ENCODE measurements around the gene PPM1H. TPM values are rescaled to one million over a fixed set of nuclear protein-coding genes. Genes with fewer than 3 reads are reported as not detected.

The PPM1H gene
- total RNA-seq, 1 experiment from 2014 or later: 0.04 TPM

- no TSS peak for BruUV-seq (replicated peaks)
- CTCF ChIA-PET: no interaction called here
- Histone ChIP-seq H3K9me3 (ENCODE audit: low read depth, low read length, poor library complexity, severe bottlenecking) (no peaks in the 10 kb centered on the region), H3K27me3 (replicated peaks; ENCODE audit: insufficient read depth, low read depth, low read length, poor library complexity) (no peaks in the 10 kb centered on the region), H3K36me3 (ENCODE audit: insufficient read depth, low read length, poor library complexity, severe bottlenecking) (no peaks in the 10 kb centered on the region), H3K27ac (ENCODE audit: low read depth, low read length, poor library complexity, severe bottlenecking) (no peak overlapping the region), H3K4me1 (ENCODE audit: insufficient read depth, low read length, poor library complexity, severe bottlenecking) (peaks cover 6% of the 10 kb centered on the region), H3K4me3 (ENCODE audit: low read depth, low read length, poor library complexity, severe bottlenecking) (no peak overlapping the region)
- POLR2A ChIA-PET (ENCODE audit: low non-redundant PET): no interaction called here
- TF ChIP-seq EZH2 (IDR thresholded peaks at IDR 0.05; ENCODE audit: borderline replicate concordance, low read depth, low read length, poor library complexity, severe bottlenecking): no peak
- TF ChIP-seq, protein P1, sequence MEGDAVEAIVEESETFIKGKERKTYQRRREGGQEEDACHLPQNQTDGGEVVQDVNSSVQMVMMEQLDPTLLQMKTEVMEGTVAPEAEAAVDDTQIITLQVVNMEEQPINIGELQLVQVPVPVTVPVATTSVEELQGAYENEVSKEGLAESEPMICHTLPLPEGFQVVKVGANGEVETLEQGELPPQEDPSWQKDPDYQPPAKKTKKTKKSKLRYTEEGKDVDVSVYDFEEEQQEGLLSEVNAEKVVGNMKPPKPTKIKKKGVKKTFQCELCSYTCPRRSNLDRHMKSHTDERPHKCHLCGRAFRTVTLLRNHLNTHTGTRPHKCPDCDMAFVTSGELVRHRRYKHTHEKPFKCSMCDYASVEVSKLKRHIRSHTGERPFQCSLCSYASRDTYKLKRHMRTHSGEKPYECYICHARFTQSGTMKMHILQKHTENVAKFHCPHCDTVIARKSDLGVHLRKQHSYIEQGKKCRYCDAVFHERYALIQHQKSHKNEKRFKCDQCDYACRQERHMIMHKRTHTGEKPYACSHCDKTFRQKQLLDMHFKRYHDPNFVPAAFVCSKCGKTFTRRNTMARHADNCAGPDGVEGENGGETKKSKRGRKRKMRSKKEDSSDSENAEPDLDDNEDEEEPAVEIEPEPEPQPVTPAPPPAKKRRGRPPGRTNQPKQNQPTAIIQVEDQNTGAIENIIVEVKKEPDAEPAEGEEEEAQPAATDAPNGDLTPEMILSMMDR (conservative IDR thresholded peaks at IDR 0.05; ENCODE audit: low read depth, low read length): no peak
- intact Hi-C loops (cut with micrococcal nuclease; ENCODE audit: unreplicated experiment): no loop called here
- DNase-seq (ENCODE audit: low spot score): no peak
Measured at GRCh38 chr12:62635649-62636048, 299.3 kb downstream of the PPM1H start.

DNA sequence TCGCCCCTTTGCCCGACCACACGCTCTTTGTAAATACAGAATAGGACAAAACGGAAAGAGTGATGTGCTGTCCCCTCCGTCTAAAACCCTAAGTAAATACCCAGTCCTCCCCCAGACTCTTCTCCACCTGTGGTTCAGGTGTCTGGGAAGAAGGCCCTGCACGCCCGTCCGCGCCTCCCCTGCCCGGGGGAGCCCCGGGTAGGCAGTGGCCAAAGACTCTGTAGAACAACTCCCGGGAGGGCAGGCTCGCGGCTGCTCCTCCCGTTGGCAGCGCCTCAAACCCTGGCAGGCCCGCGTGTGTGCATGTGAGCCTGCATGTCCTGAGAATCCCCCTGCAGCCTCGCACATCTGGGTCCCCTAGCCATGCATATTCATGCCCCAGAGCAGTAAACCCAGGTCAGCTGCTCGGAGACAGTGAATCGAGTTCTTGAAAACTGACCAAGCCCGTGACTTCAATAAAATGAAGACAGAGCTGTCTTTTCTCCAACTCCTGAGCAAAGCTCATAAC lies 302.5 kb downstream of the PPM1H start:
- Histone ChIP-seq H3K27me3 (replicated peaks; ENCODE audit: insufficient read depth, low read depth, low read length, poor library complexity) (no peaks in the 10 kb centered on the region), H3K27ac (ENCODE audit: low read depth, low read length, poor library complexity, severe bottlenecking) (no peak overlapping the region), H3K4me3 (ENCODE audit: low read depth, low read length, poor library complexity, severe bottlenecking) (peak overlapping the region; percentile 40), H3K4me1 (ENCODE audit: insufficient read depth, low read length, poor library complexity, severe bottlenecking) (peaks cover 6% of the 10 kb centered on the region), H3K9me3 (ENCODE audit: low read depth, low read length, poor library complexity, severe bottlenecking) (no peaks in the 10 kb centered on the region), H3K36me3 (ENCODE audit: insufficient read depth, low read length, poor library complexity, severe bottlenecking) (no peaks in the 10 kb centered on the region)
- intact Hi-C loops (cut with micrococcal nuclease; ENCODE audit: unreplicated experiment): no loop called here
- no TSS peak for BruUV-seq (replicated peaks)
- peak; percentile 41 for DNase-seq (ENCODE audit: low spot score)
- CTCF ChIA-PET: no interaction called here
- POLR2A ChIA-PET (ENCODE audit: low non-redundant PET): no interaction called here
- TF ChIP-seq, protein P1 (conservative IDR thresholded peaks at IDR 0.05; ENCODE audit: low read depth, low read length): no peak
- no peak for TF ChIP-seq EZH2 (IDR thresholded peaks at IDR 0.05; ENCODE audit: borderline replicate concordance, low read depth, low read length, poor library complexity, severe bottlenecking)

DNA sequence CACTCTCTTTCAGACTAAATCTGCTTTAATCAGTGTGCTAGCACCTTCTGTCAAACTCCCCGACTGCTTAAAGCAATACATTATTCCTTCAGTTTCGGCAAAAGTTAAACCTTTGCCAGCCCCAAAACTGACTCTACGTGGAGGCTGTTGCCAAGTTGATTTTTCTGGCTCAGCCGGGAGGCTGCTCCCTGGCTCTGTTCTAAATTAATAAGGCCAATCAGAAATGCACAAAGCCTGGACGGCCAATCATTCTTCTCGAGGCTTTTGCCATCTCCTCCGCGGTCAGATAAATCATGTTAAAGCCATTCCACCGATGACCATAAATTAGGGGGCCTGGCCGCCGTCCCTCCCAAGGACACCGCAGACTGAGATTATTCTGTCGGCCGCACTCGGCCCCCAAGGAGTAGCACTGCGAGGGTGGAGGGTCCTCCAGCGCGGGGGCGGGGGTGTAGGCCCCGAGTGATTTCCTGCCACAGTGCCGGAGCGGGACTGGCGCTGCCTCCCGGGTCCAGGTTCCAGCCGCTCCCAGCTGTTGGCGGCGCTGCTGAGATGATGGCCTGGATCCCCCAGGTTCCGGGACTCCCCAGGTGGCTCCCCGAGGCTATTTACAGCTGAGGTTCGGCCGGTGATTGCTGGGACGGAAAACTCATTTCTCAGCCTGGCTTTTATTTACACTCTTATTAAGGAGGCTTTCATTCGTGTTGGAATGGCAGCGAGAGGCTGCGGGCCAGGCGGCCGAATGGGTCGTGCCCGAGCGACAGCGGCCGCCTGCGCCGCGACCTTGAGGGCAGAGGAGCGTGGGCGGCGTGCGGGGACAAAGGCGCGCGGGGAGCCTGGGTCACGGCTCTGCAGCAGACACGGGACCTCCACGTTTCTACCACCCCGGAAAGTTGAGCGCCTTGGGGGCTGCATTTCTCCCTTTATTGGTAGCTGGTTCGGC lies 303.2 kb downstream of the PPM1H start:
- no peaks in the 10 kb centered on the region for H3K36me3 ChIP-seq (ENCODE audit: insufficient read depth, low read length, poor library complexity, severe bottlenecking)
- peaks cover 6% of the 10 kb centered on the region for H3K4me1 ChIP-seq (ENCODE audit: insufficient read depth, low read length, poor library complexity, severe bottlenecking)
- no peak overlapping the region for H3K27ac ChIP-seq (ENCODE audit: low read depth, low read length, poor library complexity, severe bottlenecking)
- ChIA-PET CTCF (no interaction called here), POLR2A (ENCODE audit: low non-redundant PET) (no interaction called here)
- no peaks in the 10 kb centered on the region for H3K9me3 ChIP-seq (ENCODE audit: low read depth, low read length, poor library complexity, severe bottlenecking)
- BruUV-seq (replicated peaks): no TSS peak
- TF ChIP-seq, protein P1 (conservative IDR thresholded peaks at IDR 0.05; ENCODE audit: low read depth, low read length): peak; percentile 35; the same call in 1 of the 2 replicates
- TF ChIP-seq EZH2 (IDR thresholded peaks at IDR 0.05; ENCODE audit: borderline replicate concordance, low read depth, low read length, poor library complexity, severe bottlenecking): no peak
- no peaks in the 10 kb centered on the region for H3K27me3 ChIP-seq (replicated peaks; ENCODE audit: insufficient read depth, low read depth, low read length, poor library complexity)
- DNase-seq (ENCODE audit: low spot score): peak; percentile 45
- H3K4me3 ChIP-seq (ENCODE audit: low read depth, low read length, poor library complexity, severe bottlenecking): peak overlapping the region; percentile 40
- intact Hi-C loops (cut with micrococcal nuclease; ENCODE audit: unreplicated experiment): no loop called here

Measured in A673 (cell line).